ENCODE measurements around the gene KLC4.

The KLC4 gene

DNA sequence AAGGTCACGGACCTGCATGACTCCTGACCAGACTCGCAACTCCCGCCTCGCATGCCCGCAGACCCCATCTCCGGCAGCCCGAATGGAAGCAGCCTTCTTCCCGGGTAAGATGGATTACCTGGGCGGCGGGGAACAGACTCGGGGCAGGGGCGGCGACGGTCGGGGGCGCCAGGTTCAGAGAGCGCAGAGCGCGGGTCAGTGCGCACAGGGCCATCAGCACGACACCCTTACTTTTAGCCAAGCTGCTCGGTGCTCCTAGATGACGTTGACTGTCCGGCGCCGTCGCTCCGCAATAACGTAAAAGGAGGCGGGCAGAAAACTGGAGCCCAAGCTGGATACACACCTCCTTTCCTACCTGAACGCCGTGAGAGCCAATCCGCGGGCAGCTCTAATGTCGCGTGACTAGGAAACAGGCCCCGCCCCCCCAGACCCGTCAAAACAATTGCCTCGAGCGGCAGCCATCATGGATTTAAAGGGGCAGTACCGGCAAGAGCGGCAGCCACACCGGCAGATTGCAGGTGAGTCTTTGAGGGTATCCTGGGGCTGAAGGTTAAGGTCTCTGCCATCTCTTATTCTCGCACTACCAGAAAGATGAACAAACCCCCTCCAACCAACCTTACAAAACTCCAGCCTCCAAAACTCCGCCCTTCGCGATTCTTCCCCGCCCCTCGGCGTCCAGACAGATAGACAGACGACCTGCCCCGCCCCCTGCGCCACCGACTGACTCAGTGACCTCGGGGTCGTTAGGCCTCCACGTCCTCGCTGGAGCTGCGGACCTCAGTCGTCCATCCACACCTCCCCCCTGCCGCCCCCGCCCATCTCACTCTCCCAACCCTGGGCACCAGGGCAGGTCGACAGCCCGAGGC is at the start of gene KLC4, which contains the start of gene MRPL2:
TSS of gene KLC4 (plus strand) at position 464 of the 866 bp plus-strand sequence. CDS start 1,705 bp downstream, outside the sequence.
TSS of gene MRPL2 (minus strand) at position 267 of the 866 bp plus-strand sequence. CDS start at position 214, 53 bp downstream.
- peak; percentile 99 for DNase-seq

DNA sequence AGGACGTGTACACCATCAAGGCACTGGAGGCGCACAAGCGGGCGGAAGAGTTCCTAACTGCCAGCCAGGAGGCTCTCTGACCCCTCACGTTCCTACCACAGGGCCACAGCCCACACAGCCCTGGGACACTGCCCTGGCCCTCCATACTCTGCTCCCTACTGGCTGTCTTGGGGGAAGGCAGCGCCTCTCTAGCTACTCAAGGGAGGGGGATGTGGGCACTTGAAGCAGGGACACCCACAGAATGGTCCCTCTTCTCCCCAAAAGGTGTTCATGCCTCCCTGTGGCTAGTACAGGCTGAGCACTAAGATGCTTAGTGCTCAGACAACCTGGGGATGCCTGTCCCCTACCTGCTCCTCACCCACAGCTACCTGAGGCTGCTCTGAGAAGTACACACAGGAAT is 48.2 kb upstream of the KLC4 start:
- no peak for DNase-seq

- DNase-seq, result no peak
Observed at GRCh38 chr6:43012364-43012763, 47.1 kb upstream of the KLC4 start.

- DNase-seq, result no peak
Observed at GRCh38 chr6:43013097-43013842, 46.2 kb upstream of the KLC4 start.

DNA sequence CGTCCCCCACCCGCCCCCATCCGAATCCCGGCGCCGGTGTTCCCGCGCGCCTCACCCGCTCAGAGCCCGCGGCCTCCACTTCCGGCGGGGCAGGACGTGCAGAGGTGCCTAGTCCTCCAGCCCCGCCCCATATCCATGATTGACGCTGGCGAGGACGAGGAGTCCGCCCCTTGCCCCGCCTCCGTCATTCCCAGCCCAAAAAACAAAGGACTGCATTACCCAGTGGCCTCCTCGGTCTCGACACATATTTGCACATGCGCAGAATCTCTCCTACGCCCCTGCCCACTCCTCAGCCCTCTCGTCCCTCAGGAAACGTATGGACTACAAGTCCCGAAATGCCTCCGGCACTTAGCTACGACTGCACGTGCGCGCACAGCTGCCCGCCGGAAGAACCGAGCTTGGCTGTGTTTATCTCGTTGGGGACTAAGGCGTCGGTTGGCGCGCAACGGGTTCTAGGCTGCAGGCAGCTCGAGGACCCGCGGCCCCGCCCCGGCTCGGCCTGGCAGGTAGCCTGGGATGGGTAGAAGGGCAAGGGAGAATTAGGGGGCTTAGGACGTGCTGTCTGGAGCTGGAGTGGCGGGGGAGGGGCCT is 45.5 kb upstream of the KLC4 start, which contains the start of the genes KLHDC3 and MEA1:
TSS of gene KLHDC3 (plus strand) at position 407 of the 591 bp plus-strand sequence. CDS start 2,944 bp downstream, outside the sequence.
TSS of gene MEA1 (minus strand) at position 104 of the 591 bp plus-strand sequence. CDS start 133 bp downstream, outside the sequence.
- DNase-seq, result peak; percentile 100

DNA sequence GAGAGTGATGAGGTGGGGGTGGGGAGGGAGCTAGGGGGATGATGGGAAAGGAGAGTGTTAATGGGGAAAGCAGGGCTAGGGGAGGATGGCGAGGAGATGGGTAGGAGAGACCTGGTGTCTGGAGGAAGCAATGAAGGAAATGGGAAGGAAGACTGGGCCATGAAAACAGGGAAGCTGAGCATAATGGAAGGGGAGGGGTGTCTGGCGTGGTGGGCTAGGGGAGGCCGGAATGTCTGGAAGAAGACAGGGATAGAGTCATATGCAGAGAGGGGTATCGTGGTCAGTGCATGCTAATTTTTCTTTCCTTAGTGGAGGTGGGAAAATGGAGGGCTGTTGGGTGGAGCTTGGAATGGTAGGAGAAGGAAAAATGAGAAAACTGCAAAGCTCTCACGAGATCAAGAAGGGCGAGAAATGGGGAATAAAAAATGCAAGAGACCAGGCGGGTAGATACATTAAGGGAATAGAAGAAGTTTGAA is 45.0 kb upstream of the KLC4 start:
- no peak for DNase-seq

DNA sequence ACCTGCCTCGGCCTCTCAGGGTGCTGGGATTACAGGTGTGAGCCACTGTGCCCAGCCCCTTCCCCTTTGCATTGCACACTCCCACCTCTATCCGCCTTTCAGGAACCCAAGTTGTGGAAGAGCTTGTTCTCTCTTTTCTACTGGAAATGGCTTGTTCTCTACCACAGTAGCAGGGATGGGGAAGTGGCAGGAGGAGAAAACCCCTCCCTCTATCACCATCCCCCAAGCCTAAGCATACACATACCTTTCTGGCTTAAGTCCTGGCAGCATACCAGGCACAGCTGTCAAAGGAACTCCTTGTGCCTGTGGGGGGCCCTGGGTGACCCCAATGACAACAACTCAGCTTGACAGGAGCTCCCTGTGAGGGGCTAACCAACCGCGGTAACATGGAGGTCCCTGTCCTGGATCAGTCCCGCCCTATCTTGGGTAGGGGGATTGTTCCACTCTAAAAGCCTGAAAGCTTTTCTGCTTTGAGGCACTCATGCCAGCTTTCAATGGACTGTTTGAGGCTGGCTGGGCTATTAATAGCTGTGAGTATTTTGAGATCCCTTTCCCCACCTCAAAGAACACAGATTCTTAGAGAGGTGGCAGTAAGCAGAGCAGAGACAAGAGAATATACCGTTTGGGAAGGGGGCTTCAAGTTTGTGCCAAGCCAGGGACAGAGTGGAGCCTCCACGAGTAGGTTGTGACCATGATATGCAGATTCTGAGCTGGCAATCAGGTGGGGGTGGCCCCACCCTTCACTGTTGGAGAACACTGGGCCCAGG is 43.1 kb upstream of the KLC4 start:
- DNase-seq, result no peak

DNA sequence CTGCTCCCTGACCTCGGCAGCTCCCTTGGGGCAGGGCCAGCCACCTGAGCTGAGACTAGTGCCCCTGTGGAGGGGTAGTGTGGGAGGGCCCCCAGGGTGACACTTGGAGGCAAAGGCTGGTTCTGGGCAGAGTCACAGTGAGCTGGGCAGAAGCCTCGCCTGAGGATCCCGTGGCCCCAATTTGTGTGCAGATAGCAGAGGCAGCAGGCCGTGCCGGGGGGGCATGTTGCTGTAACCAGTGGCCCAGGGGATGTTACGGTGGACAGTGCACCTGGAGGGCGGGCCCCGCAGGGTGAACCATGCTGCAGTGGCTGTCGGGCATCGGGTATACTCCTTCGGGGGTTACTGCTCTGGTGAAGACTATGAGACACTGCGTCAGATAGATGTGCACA is 42.5 kb upstream of the KLC4 start:
- DNase-seq, result no peak

GRCh38 chr6:43019152-43019551 is 40.3 kb upstream of the KLC4 start:
- no peak for DNase-seq

GRCh38 chr6:43020052-43020705 is 39.3 kb upstream of the KLC4 start:
- DNase-seq, result no peak

GRCh38 chr6:43020847-43021246 is 38.6 kb upstream of the KLC4 start:
- DNase-seq, result no peak

DNA sequence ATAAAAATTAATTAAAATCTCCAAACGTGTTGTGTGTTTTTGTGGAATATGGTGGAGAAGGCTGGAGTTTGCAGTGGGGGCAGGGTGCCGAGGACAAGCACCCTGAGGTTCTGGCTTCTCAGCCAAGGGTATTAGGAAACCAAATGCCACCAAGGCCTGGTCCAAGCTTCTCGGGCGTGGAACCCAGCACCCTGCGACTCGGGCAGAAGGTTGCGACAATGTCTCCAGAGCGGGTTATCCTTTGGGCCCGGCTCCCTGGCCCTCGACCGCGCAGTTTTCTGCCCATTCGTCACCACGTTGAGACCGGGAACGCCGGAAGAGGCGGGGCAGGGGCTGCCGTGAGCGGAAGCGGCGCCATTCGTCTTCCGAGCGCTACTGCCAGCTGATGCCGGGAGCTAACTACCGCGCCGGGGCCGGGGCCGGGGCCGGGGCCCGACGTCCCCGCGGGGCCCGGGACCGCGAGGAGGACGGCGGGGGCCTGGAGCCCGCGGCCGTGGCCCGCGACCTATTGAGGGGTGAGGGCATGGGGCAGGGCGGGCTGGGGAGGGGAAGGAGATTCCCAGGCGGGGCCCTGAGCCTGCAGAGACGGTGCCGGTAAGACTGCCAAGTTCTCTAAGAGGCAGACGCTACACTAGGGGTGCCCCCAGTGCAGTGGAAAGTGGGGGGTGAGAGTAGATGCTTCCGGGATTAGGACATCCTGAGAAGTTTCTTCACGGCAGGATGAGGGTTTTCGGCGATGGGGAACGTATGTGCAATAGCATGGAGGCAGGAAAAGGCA is 38.0 kb upstream of the KLC4 start, which contains the start of gene RRP36:
TSS of gene RRP36 (plus strand) at position 354 of the 778 bp plus-strand sequence. CDS start at position 386, 32 bp downstream.
- peak; percentile 70 for DNase-seq

GRCh38 chr6:43024436-43024835 is 35.0 kb upstream of the KLC4 start:
- no peak for DNase-seq

- no peak for DNase-seq
Observed at GRCh38 chr6:43026365-43026764, 33.1 kb upstream of the KLC4 start.

DNA sequence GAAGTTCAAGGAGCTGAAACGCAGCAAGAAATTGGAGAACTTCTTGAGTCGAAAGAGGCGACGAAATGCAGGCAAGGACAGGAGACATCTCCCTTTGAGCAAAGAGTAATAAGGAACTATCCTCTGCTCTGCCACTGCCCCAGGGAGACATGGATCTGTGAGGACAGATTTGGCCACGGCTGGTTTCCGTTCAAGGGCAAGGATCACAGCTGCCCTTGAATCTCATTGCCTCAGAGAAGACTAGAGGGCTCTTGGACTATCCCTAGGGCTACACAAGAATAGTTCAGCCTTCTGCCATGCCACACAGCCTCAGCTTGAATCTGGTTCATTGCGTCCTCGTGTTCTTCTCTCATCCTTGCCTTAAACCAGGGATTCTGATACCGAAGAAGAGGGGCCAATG is 30.3 kb upstream of the KLC4 start:
- DNase-seq, result no peak

DNA sequence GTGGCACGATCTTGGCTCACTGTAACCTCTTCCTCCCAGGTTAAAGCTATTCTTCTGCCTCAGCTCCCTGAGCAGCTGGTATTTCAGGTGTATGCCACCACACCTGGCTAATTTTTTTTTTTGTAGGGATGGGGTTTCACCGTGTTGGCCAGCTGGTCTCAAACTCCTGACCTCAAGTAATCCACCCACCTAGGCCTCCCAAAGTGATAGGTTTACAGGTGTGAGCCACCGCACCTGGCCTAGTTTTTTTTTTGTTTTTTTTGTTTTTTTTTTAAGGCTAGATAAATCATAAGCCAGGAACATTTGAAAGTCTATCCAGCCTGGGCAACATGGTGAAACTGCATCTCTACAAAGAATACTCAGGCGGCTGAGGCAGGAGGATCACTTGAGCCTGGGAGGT is 27.1 kb upstream of the KLC4 start:
- no peak for DNase-seq

- DNase-seq, result no peak
Observed at GRCh38 chr6:43033496-43034189, 25.8 kb upstream of the KLC4 start.

- no peak for DNase-seq
Observed at GRCh38 chr6:43034190-43034525, 25.3 kb upstream of the KLC4 start.

DNA sequence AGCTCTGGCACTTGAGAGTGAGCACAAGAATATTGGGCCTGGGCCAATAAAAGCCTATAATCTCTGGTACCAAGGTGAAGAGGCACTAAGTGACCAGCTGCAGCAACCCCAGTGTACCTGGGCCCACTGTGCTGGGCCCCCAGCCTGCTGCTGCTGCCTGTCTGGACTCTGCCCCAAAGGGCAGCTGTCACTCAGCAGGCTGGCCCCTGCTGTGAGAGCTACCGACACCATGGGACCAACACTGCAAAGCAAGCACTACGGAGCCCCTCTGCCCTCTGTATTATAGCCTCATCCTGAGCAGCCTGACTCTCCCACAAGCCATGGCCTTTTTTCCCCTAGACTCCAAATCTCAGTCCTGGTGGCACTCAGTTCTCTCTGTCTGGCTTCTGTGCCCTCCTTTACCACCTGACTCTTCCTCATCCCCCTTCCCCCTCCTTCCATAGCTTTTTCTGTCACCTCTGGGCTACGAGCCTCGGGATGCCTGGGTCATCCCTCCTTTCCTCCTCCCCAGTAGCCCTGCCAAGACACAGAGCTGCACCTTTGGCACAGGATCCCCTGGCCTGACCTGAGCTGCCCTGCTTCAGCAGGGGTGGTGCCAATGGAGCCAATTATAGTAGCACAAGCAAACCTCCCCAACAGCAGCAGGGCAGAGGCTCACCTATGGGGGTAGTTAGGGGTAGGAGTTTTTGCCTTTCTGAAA is 23.8 kb upstream of the KLC4 start:
- DNase-seq, result no peak

GRCh38 chr6:43036712-43037111 is 22.7 kb upstream of the KLC4 start:
- DNase-seq, result no peak

Data from CD4-positive, alpha-beta T cell treated with Interleukin-21 for 1 hour (primary cell).